Fibroblast of skin of back (primary cell): ENCODE results near the gene RLF.

Experiments
- DNase-seq: peaks from one replicate; pipeline ENCODE4 v3.0.0-alpha.2; 2013

RLF gene

DNA sequence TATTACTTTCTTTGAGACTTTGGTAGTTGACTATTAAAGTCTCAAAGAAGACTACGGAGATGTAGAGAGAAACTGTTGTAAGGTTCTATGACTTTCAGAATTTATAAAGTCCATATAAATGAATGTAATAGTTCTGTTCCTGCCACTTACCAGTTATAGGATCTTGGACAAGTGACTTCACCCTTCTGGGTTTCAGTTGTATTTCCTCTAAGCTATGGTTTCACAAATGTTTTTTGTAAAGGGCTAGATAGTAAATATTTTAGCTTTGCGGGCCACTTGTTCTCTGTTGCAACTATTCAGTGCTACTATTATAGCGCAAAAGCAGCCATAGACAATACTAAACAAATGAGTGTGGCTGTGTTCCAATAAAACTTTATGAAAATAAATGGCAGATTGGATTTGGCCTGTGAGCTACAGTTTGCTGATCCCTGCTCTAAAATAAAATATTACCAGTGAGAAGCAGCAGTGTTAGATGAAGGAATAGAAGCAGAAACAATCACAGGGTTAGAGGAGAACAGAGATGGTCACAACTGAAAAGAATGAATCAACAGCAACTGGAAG lies 111.5 kb downstream of the RLF start:
- no peak for DNase-seq

DNA sequence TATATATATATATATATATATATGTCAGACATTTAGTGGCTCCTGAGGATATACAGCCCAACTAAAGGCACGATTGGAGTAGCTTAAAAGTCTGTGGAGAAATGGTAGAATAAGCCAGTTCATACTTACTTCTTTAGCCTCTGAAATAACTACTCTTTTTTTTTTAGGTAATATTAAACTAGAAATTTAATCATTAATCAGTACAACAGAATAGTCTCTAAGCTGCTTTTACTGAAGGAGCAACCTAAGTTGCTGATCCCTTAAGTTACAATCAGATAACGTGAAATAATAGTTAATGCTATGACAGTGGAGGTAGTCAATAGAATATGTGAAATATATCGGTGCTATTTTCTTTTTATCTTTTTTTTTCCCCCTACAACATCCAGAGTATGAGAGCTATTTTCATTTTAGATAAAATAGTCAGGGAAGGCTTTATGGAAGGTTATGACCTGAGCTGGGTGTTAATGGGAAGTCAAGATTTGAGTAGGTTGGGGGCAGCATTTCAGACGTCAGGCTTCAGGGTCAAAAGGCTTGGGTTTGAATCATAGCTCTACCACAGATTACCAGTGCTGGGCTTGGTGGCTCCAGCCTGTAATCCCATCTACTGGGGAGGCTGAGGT lies 112.5 kb downstream of the RLF start:
- no peak for DNase-seq

DNA sequence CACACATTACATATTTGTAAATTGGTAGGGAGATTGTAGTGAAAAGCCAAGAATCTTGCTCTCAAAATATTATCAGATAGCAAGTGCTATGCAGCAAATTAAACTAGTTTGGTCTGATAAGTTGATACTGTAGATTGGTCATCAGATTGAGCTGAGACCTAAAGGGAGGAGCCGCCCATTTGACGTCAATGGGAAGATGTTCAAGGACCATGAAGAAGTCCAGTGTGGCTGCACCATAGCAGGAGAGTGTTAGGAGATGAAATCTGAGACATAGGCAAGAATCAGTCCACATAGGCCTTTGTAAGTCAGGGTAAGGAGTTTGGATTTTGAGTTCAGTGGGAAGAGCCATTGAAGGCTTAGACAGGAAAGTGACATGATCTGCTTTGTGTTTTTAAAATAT lies 113.1 kb downstream of the RLF start:
- no peak for DNase-seq

DNA sequence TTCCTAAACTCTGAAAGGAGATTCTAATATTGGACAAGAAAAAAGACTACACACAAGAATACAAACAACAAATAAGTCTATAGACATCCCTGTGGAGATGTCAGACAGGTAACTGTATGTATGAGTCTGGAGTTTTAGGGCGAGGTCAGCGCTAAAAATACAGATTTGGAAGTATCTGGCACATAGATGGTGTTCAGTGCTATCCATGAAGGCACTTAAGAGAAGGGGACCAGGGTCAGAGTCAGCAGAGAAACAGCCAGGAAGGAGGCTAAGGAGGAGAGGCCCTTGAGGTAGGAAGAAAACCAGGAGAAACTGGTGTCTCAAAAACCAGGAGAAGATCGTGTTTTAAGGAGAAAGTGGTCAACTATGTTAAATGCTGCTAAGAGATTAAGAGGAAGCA lies 114.9 kb downstream of the RLF start:
- DNase-seq = no peak

DNA sequence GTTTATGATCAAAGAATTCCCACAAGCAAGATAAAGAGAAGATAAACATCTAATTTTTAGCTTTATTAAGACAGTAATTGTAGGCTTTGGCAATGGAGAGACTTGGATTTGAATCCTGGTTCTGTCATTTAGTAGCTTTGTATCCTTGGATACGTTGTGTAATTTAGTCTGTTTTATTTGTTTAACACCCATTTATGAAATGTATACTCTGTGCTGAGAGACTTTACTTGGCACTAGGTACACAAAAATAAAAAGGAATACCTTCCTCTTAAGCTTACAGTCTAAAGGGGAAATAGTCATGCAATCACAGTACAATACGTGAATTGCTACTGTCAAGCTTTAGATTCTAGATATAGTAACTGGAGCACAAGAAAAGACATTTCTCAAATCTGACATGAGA lies 120.7 kb downstream of the RLF start:
- no peak for DNase-seq
